Activated CD8-positive, alpha-beta memory T cell treated with anti-CD3 and anti-CD28 coated beads for 4 hours (primary cell): ENCODE results near the gene CUEDC2.

Experiments used
- DNase-seq, 2 donors: peaks; one replicate each; pipeline ENCODE4 v3.0.0-alpha.2; 2020; ENCODE audit warnings: low read depth in 2 of 2

CUEDC2 gene

GRCh38 chr10:102409604-102410428 is 22.6 kb downstream of the CUEDC2 start:
- DNase-seq: no peak

- peak; percentile 63 to 65 for DNase-seq
Observed at GRCh38 chr10:102408728-102409603, 23.4 kb downstream of the CUEDC2 start.

- DNase-seq: no peak
Observed at GRCh38 chr10:102408131-102408727, 24.1 kb downstream of the CUEDC2 start.

- DNase-seq: no peak
Observed at GRCh38 chr10:102407425-102408130, 24.8 kb downstream of the CUEDC2 start.

- DNase-seq: no peak
Observed at GRCh38 chr10:102406815-102407214, 25.6 kb downstream of the CUEDC2 start.

- DNase-seq: no peak
Observed at GRCh38 chr10:102405632-102406031, 26.7 kb downstream of the CUEDC2 start.

GRCh38 chr10:102405108-102405571 is 27.2 kb downstream of the CUEDC2 start:
- DNase-seq: no peak

- DNase-seq: no peak
Observed at GRCh38 chr10:102404361-102405107, 27.8 kb downstream of the CUEDC2 start.

GRCh38 chr10:102403115-102403514 is 29.3 kb downstream of the CUEDC2 start:
- no peak for DNase-seq

GRCh38 chr10:102402512-102402896 is 29.9 kb downstream of the CUEDC2 start:
- no peak for DNase-seq

GRCh38 chr10:102401735-102402511 is 30.5 kb downstream of the CUEDC2 start:
- no peak for DNase-seq

GRCh38 chr10:102401342-102401654 is 31.1 kb downstream of the CUEDC2 start:
- DNase-seq: no peak

- no peak for DNase-seq
Observed at GRCh38 chr10:102400598-102401341, 31.6 kb downstream of the CUEDC2 start.

- DNase-seq: no peak
Observed at GRCh38 chr10:102400076-102400475, 32.3 kb downstream of the CUEDC2 start.

- DNase-seq: peak; percentile 67 to 70
Observed at GRCh38 chr10:102399217-102400021, 33.0 kb downstream of the CUEDC2 start.

GRCh38 chr10:102398172-102399020 is 34.0 kb downstream of the CUEDC2 start:
- DNase-seq: no peak

- DNase-seq: no peak
Observed at GRCh38 chr10:102397222-102398171, 34.9 kb downstream of the CUEDC2 start.
